Measurements from ENCODE around the gene KCTD3. TPM values are rescaled to one million over a fixed set of nuclear protein-coding genes. Genes with fewer than 3 reads are reported as not detected.

KCTD3 gene
- total and polyA plus RNA-seq, 2 donors from 2014 or later = 20.3 to 41.6 TPM

DNA sequence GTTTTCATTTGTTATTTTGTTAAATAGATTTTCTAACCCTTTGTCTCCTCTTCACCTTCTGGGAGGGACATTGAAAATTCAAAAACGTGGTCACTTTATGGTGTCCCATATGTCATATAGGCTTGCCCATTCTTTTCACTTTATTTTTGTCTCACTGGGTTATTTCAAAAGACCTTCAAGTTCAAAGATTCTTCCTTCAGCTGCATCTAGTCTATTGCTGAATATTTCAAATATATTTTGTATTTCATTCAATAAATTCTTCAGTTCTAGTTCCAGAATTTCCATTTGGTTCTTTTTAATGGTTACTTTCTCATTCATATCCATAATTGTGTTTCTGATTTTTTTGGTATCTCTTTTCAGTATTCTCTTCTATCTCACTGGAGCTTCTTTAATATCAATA is 11.6 kb upstream of the KCTD3 start:
- H3K36me3 ChIP-seq (ENCODE audit: control insufficient read depth in 2 of 3, insufficient read depth in 3 of 3, low read length in 3 of 3) = no peaks in the 10 kb centered on the region
- no peaks in the 10 kb centered on the region for H3K27me3 ChIP-seq (ENCODE audit: control insufficient read depth, insufficient read depth, low read length)
- H3K9ac ChIP-seq (ENCODE audit: low read length in 3 of 3) = no peak overlapping the region
- TF ChIP-seq, protein P1, sequence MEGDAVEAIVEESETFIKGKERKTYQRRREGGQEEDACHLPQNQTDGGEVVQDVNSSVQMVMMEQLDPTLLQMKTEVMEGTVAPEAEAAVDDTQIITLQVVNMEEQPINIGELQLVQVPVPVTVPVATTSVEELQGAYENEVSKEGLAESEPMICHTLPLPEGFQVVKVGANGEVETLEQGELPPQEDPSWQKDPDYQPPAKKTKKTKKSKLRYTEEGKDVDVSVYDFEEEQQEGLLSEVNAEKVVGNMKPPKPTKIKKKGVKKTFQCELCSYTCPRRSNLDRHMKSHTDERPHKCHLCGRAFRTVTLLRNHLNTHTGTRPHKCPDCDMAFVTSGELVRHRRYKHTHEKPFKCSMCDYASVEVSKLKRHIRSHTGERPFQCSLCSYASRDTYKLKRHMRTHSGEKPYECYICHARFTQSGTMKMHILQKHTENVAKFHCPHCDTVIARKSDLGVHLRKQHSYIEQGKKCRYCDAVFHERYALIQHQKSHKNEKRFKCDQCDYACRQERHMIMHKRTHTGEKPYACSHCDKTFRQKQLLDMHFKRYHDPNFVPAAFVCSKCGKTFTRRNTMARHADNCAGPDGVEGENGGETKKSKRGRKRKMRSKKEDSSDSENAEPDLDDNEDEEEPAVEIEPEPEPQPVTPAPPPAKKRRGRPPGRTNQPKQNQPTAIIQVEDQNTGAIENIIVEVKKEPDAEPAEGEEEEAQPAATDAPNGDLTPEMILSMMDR (IDR thresholded peaks at IDR 0.05; ENCODE audit: borderline replicate concordance, extremely low read depth, insufficient read depth) = no peak
- intact Hi-C loops (cut with DNase I) = no loop called here
- FAIRE-seq = no peak
- no peak overlapping the region for H3K4me3 ChIP-seq (ENCODE audit: low read length in 3 of 3)
- DNase-seq = no peak
- no peaks in the 10 kb centered on the region for H3K9me3 ChIP-seq (ENCODE audit: control insufficient read depth in 2 of 3, insufficient read depth in 1 of 3, low read length in 3 of 3)
- no peaks in the 10 kb centered on the region for H3K4me1 ChIP-seq (ENCODE audit: control insufficient read depth in 2 of 3, insufficient read depth in 2 of 3, low read depth in 1 of 3, low read length in 3 of 3)
- no peak overlapping the region for H3K27ac ChIP-seq (ENCODE audit: low read depth in 2 of 2, low read length in 2 of 2)

DNA sequence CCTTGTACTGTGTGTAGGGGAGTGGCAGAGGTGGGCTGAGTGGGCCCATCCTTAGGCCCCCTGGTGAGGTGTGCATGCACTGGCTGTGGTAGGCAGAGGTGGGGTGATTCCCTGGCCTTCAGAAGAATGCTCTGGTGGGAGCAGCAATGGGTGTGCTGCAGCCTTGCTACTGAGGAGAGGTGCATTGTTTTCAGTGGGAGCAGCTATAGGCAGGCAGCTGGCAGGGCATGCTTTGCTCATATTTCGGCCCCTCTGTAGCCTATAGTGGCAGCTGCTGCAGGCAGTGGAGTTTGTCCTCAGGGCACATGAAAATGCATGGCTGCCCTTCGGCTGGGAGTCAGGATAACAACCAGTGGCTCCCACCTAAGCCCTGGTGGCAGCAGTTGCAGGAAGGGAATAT is 10.1 kb upstream of the KCTD3 start:
- intact Hi-C loops (cut with DNase I) = no loop called here
- H3K4me3 ChIP-seq (ENCODE audit: low read length in 3 of 3) = no peak overlapping the region
- DNase-seq (no peak), FAIRE-seq (no peak)
- H3K27me3 ChIP-seq (ENCODE audit: control insufficient read depth, insufficient read depth, low read length) = no peaks in the 10 kb centered on the region
- no peaks in the 10 kb centered on the region for H3K36me3 ChIP-seq (ENCODE audit: control insufficient read depth in 2 of 3, insufficient read depth in 3 of 3, low read length in 3 of 3)
- H3K27ac ChIP-seq (ENCODE audit: low read depth in 2 of 2, low read length in 2 of 2) = no peak overlapping the region
- H3K9me3 ChIP-seq (ENCODE audit: control insufficient read depth in 2 of 3, insufficient read depth in 1 of 3, low read length in 3 of 3) = no peaks in the 10 kb centered on the region
- TF ChIP-seq, protein P1 (IDR thresholded peaks at IDR 0.05; ENCODE audit: borderline replicate concordance, extremely low read depth, insufficient read depth) = no peak
- H3K4me1 ChIP-seq (ENCODE audit: control insufficient read depth in 2 of 3, insufficient read depth in 2 of 3, low read depth in 1 of 3, low read length in 3 of 3) = no peaks in the 10 kb centered on the region
- H3K9ac ChIP-seq (ENCODE audit: low read length in 3 of 3) = no peak overlapping the region

DNA sequence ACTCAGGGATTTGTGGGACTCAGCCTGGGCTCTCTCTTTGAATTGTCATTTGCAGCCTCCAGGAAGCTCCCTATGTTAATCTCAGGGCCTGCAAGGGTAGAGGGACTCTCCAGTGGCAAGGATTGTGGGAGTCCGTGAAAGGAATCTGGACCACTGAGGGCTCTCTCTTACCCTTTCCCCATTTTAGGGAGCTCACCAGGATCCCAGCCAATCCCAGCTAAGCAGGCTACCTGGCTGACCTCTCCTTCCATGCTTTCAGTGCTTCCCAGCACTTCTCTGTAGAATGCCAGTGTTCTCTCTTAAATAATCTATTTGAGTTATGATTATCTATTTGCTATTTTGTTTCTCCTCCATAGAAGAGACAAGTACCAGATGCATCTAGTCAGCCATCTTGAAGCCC is 9.6 kb upstream of the KCTD3 start:
- FAIRE-seq = no peak
- Histone ChIP-seq H3K4me3 (ENCODE audit: low read length in 3 of 3) (no peak overlapping the region), H3K9me3 (ENCODE audit: control insufficient read depth in 2 of 3, insufficient read depth in 1 of 3, low read length in 3 of 3) (no peaks in the 10 kb centered on the region), H3K27ac (ENCODE audit: low read depth in 2 of 2, low read length in 2 of 2) (no peak overlapping the region), H3K36me3 (ENCODE audit: control insufficient read depth in 2 of 3, insufficient read depth in 3 of 3, low read length in 3 of 3) (no peaks in the 10 kb centered on the region), H3K4me1 (ENCODE audit: control insufficient read depth in 2 of 3, insufficient read depth in 2 of 3, low read depth in 1 of 3, low read length in 3 of 3) (no peaks in the 10 kb centered on the region), H3K27me3 (ENCODE audit: control insufficient read depth, insufficient read depth, low read length) (no peaks in the 10 kb centered on the region), H3K9ac (ENCODE audit: low read length in 3 of 3) (no peak overlapping the region)
- intact Hi-C loops (cut with DNase I) = no loop called here
- TF ChIP-seq, protein P1 (IDR thresholded peaks at IDR 0.05; ENCODE audit: borderline replicate concordance, extremely low read depth, insufficient read depth) = no peak
- no peak for DNase-seq

DNA sequence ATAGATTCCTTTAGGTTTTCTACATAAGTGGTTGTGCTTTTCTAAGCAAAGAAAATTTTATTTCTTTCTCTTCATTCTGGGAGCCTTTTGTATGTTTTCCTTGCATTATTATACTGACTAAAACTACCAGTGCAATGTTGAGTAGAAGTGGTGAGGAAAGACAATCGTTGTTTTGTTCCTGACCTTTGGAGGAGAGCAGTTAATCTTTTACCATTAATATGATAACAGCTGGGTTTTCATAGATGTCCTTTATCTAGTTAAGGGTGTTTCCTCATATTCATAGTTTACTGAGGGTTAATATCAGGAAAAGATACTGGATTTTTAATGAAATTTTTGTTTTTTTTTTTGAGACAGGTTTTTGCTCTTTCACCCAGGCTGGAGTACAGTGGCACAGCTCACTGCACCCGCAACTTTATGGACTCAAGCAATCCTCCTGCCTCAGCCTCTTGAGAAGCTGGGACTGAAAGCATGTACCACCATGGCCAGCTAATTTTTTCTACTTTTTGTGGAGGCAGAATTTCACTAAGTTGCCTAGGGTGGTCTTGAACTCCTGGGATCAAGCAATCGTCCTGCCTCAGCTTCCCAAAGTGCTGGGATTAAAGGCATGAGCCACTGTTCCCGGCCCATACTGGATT is 9.0 kb upstream of the KCTD3 start:
- DNase-seq (no peak), FAIRE-seq (no peak)
- Histone ChIP-seq H3K9me3 (ENCODE audit: control insufficient read depth in 2 of 3, insufficient read depth in 1 of 3, low read length in 3 of 3) (no peaks in the 10 kb centered on the region), H3K36me3 (ENCODE audit: control insufficient read depth in 2 of 3, insufficient read depth in 3 of 3, low read length in 3 of 3) (no peaks in the 10 kb centered on the region), H3K27ac (ENCODE audit: low read depth in 2 of 2, low read length in 2 of 2) (no peak overlapping the region), H3K9ac (ENCODE audit: low read length in 3 of 3) (no peak overlapping the region), H3K4me1 (ENCODE audit: control insufficient read depth in 2 of 3, insufficient read depth in 2 of 3, low read depth in 1 of 3, low read length in 3 of 3) (no peaks in the 10 kb centered on the region), H3K27me3 (ENCODE audit: control insufficient read depth, insufficient read depth, low read length) (no peaks in the 10 kb centered on the region), H3K4me3 (ENCODE audit: low read length in 3 of 3) (no peak overlapping the region)
- TF ChIP-seq, protein P1 (IDR thresholded peaks at IDR 0.05; ENCODE audit: borderline replicate concordance, extremely low read depth, insufficient read depth) = no peak
- intact Hi-C loops (cut with DNase I) = no loop called here

Measured in kidney (tissue), 14 donors.